ENCODE data around the gene CASP2.
"Not testable (repeated sequence)": the region's sequence is repeated elsewhere in the genome, so short reads cannot be mapped to it uniquely, and the experiment has no call there.

Gene CASP2

DNA sequence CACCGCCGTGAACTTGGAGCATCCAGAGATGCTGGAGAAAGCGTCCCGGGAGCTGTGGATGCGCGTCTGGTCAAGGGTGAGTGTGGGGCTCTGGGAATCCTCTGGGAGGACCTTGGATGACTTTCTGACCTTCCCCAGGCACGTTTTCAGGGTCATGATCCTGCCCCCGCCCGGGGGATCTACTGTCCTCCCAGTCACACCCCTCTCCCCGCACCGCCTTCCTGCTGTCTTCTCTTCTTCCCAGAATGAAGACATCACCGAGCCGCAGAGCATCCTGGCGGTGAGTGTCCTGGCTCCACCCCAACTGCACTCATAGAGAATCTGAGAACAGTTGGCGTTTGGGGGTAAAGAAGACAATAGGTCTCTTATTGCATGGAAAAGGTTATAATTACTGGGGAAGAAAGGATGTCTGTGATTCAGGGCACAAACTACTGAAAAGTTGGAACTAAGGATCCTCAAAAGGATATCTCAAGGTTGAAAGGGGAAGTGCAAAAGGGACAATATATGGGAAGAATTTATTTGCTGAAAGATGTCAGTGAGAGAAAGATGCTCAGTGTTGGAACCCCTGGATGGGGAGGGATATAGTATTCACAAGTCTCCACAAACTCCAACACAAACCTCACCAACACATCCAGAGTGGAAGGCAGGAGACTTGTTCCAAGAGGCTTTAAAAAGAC, 23.0 kb upstream of the CASP2 start:
- DNase-seq (ENCODE audit: low read depth) = no peak

DNA sequence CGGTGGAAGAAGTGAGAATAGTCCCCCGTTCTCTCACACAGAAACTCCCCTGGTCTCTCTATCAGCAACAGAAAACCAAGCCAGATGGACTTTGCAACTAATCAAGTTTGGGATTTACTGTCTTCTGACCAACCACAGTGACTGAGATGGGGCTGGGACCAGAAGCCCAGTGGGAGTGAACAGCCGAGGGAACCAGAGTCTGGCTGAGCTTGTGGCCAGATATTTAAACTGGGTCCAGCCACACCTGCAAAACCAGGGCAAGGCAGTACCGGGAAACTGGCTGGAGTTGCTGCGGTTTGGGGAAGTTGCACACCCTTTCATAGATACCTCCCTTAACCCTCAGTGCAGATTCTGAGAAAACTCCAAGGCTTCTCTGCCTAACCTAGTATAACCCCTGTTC, 18.9 kb upstream of the CASP2 start:
- DNase-seq (ENCODE audit: low read depth) = no peak

DNA sequence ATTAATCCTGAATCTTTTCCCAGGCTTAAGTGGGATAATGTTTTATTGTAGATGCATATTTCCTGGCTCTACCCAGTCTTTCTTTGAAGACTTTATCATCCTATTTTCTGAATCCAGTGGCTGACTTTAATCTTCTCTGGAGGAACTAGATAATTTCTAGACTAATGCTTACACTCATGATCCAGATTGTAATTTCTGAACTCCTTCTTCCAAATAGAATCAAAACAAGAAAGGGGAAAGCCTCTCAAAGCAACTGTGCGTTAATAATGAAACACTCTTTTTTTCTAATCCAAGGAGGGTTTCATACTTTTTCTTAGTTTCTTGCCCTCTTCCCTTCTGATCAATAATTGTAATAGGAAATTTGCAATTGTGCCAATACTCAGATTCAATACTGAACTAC, 16.9 kb upstream of the CASP2 start:
- no peak for DNase-seq (ENCODE audit: low read depth)

DNA sequence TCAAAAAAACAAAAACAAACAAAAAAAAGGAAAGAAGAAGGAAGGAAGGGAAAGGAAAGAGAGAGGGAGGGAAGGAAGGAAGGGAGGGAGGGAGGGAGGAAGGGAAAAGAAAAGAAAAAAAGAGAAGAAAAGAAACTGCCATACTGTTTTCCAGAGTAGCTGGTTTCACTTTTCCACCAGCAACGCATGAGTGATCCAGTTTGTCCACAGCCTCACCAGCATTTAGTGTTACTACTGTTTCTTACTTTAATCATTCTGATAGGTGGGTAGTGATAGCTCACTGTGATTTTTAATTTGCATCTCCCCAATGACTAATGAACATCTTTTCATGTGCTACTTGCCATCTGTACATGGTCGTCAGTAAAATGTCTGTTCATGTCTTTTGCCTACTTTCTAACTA, 15.3 kb upstream of the CASP2 start:
- DNase-seq (ENCODE audit: low read depth) = no peak

DNA sequence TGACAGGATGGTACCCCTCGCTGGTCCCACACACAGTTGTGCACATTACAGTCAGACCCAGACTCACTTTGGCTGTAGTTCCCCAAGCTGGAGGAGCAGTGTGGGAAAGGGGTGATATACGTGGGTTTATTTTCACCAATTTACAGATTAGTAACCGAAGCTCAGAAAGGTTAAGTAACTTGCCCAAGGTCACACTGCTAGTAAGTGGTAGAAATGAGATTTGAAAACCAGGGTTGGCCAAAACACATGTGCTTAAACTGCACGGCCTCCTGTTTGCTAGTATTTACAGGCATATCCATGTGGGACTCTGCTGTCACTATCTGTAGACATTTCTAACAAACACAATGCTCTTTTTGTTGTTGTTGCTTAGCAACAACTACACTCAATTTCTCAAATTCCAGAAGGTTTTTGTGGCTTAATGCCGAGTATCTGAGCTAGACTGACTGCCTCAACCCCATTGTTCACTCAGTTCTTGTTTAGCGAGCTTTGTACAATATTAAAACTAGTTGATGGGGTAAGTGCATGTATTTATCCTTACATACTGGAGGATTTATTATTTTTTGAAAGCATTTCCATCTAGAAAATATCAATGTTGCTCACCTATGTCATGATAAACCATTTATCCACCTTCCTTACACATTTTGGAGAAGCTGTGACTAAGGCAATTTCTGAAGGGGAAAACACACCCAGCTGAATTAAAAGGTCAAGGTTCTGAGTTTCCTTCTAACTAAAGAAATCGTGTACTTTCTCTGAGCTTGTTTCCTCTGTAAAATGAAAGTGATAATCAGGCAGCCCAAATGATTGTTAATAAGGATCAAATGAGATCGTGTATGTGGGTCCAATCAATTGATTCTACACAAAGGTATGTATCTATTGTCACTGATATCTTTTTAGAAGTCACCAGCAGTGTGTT, 8.7 kb upstream of the CASP2 start:
- no peak for DNase-seq (ENCODE audit: low read depth)

DNA sequence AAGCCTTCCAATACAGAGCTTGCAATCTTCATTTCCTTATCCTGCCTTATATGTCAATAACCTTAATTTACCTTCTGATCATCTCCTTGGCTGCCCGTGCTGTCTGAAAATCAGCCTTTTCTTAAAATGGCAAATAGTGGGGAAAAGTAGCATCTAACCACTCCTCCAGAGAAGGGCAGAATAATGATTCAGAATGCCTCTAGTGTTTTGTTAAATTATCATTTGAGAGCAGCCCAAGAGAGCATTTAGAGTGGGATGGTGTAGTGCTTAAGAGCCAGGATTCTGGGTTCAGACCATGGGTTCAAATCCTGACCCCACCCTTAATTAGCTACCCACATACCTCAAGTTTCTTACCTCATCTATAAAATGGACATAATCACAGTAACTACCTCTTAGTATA, 8.0 kb upstream of the CASP2 start:
- no peak for DNase-seq (ENCODE audit: low read depth)

DNA sequence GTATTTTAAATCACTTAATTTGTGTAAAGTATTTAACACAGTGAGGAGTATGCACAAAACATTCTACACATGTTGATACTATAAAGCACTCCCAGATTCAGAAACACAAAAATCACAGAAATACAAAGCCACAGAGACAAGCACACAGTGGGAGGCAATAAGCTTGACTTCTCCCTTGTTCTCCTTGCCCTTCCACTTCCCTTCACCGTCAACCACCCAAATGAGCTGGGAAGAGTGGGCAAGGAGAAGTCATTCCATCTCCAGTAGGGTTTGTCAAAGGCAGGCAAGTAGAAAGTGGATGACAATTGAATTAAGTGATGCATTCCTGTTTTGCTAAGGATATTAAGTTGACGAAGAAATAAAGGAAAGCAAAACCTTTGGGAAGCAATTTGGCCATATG, 7.6 kb upstream of the CASP2 start:
- no peak for DNase-seq (ENCODE audit: low read depth)

DNA sequence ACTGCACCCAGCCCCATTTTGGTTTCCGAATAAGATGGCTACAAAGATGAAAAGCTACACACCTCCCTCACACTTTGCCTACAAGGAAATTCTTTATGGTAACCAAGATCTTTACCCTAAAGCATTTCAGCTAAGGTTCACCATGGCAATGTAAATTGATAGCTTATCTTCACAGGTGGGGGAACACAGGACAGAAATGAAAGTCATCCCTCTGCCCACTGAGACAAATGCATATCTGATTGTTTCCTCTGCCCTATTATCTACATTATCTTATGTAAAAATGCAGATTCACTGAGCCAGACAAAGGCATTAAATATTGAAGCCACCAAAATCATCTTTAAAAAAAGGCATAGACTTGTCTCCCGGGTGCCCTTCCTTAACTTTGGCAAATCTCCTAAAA, 6.6 kb upstream of the CASP2 start:
- DNase-seq (ENCODE audit: low read depth) = no peak

DNA sequence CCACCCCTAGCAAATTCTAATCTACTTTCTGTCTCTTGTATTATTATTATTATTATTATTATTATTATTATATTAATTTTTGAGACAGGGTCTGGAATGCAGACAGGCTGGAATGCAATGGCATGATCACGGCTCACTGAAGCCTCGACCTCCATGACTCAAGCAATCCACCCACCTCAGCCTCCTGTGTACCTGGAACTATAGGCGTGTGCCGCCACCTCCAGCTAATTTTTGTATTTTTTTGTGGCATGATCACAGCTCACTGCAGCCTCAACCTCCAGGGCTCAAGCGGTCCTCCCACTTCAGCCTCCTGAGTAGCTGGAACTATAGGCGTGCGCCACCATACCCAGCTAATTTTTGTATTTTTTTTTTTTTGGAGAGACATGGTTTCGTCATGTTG, 6.0 kb upstream of the CASP2 start:
- DNase-seq (ENCODE audit: low read depth) = no peak

DNA sequence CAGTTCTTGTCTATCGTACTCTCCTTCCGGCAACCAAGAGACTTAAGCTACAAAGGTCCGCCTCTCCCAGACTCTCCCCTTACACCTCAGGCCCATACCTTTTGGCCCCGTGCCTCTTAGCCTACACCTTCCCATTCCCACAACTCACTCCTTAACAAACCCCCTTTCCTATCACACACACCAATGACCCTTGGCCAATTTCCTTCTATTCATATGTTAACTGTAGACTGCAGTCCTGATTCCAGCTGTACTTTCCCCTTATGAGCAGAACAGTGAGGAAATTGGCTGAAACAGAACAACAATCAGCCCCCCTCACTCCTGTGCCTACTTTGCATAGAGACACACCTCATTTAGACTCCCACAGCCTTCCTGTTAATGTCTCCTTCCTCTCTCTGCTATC, 4.8 kb upstream of the CASP2 start:
- DNase-seq (ENCODE audit: low read depth) = no peak

DNA sequence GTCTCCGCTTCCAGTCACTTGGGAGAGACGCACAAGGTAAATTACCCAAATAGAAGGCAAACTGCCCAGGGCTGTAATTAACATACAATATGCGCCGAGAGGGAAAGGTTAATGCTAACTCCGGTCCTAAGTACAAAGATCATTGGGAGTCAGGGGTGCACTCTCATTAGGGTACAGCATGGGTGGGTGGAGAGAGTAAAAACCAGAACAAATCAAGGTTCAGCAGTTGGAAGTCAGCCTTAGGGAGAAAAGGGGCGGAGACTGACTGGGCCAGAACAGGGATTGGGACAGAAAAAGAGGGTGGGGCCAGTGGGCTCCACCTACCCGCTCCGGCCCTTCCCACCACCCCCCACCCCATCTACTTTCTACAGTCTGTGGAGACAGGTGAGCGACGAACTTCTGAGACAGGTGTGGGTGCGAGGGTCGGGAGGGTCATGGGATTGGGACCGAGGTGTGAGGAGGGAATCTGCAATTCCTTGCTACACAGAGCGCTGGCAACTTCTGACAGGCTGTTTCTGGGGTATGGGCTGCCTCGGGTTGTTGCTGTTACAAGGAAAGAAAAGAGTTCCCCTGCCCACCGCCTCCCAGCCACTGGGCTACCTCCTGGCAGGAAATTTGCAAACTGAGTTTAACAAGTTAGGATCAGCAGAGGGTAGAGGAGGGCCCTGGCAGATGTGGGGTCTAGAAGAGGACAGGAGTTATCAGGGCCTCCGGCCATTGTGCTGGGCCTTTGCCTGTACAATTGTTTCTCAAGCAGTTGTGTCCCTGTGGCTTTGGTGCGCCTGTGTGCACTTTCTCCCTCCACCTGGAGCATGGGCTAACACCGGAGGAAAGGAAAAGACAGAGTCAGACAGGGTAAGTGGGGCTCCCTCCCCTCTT, 3.3 kb upstream of the CASP2 start, which contains the start of gene TMEM139:
TSS of gene TMEM139 (plus strand) at position 368 of the 879 bp plus-strand sequence. CDS start 1,000 bp downstream, outside the sequence.
- no peak for DNase-seq (ENCODE audit: low read depth)

DNA sequence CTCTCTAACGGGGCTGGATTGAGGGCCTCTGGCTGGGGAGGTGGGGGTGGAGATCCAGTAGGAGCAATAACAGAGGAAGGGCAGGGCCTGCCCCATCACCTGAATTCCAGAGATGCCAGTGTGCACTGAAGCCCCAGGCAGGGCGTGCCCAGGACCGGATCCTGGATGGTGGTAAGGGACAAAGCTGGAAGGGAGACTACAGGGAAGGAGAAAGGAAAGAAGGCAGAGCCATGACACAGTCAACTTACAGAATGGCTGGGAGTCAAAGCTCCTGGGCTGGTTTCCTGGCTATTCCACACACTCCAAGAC, 2.7 kb upstream of the CASP2 start:
- DNase-seq (ENCODE audit: low read depth) = no peak

DNA sequence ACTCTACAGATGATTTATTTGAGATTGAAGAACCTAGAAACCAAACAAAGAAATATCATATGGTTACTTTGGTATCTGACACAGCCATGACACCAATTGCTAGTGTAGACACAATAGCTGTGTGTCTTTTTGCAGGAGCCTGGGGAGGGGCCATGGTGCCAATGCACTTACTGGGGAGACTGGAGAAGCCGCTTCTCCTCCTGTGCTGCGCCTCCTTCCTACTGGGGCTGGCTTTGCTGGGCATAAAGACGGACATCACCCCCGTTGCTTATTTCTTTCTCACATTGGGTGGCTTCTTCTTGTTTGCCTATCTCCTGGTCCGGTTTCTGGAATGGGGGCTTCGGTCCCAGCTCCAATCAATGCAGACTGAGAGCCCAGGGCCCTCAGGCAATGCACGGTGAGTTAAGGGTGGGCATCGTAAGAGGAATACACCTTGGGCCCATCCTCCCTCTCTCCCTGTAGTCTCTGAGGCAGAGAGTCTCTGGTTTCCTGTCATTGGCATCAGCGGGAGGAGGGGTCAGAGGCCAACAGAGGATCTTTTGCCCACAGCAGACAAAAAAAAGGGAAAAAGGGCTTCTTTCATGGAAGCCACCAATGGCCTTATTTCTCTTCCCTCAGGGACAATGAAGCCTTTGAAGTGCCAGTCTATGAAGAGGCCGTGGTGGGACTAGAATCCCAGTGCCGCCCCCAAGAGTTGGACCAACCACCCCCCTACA, 2.2 kb upstream of the CASP2 start:
- no peak for DNase-seq (ENCODE audit: low read depth)

DNA sequence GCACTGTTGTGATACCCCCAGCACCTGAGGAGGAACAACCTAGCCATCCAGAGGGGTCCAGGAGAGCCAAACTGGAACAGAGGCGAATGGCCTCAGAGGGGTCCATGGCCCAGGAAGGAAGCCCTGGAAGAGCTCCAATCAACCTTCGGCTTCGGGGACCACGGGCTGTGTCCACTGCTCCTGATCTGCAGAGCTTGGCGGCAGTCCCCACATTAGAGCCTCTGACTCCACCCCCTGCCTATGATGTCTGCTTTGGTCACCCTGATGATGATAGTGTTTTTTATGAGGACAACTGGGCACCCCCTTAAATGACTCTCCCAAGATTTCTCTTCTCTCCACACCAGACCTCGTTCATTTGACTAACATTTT, 1.6 kb upstream of the CASP2 start:
- DNase-seq (ENCODE audit: low read depth) = no peak

DNA sequence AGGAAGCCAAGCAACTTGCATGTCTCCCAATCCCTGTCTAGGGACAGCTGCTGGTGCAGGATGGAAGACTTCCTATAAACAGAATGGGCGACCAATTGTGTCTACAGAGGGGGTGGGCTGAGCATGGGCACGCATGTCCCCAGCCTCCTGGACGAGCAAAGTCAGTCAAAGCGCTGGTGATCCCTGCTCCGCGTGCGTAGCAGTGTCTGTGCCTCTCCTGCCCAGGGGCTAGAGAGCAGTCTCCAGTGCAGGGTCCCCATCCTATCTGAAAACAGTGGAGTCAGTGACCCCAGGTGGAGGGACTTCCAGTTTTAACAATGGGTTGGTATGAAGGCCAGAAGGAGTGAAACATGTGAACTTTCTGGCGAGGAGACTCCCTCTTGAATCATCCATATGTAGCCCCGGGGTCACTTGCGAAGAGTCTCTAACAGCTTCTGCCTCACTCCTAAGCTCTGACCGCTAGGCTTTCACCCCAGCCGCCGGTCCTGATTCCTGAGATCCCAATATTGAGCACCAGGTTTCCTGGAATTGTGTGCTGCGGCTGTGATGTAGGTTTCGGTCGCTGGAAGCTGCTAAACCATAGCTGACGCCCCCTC, 714 bp upstream of the CASP2 start:
- no peak for DNase-seq (ENCODE audit: low read depth)

DNA sequence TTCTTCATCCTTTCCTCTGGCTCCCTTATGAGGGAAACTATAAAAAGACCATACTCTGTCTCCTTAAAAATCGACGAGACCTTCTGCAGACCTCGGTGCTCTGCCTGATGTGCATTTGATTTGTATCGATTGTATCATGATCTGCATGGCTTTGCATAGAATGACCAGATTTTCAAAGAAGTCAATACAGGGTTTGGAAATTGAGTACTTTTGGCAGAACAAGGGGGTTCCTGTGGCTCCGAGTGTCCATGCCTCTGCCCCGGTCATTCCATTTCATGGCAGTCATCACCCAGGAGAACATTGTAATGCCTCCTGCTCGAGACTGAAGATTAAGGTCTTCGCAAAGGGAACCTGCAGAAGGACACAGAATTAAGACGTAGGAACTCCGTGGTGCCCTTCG, 685 bp downstream of the CASP2 start:
- DNase-seq (ENCODE audit: low read depth) = no peak

DNA sequence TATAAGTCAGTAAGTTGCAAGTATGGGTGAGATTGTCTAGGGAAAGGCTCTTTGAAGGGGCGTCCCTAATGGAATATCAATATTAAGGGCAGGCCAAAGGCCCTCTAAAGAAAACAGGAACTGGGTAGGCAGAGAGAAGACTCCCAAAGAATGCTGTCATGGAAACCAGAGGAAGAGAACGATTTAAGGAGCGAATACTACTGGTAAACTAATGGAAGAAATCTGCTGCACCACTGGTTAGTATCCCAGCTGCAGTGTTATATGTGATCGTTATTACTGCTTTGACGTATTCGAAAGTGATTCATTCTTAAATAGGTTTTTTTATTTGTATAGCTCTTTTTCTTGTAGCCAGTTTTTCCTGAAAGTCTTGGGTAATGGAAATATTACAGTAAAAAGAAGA, 1.3 kb downstream of the CASP2 start:
- DNase-seq (ENCODE audit: low read depth) = no peak

DNA sequence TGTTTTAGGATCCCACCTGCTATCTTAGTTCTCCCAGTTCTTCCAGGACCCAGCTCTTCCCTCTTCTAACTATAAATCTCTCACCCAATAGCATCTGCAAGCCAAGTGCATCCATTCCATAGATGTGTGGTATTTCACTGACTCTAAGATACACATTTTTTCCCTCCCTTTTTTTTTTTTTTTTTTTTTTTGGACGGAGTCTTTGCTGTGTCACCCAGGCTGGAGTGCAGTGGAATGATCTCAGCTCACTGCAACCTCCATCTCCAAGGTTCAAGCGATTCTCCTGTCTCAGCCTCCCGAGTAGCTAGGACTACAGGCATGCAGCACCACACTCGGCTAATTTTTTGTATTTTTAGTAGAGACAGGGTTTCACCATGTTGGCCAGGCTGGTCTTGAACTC, 1.7 kb downstream of the CASP2 start:
- DNase-seq (ENCODE audit: low read depth) = not testable (repeated sequence)

DNA sequence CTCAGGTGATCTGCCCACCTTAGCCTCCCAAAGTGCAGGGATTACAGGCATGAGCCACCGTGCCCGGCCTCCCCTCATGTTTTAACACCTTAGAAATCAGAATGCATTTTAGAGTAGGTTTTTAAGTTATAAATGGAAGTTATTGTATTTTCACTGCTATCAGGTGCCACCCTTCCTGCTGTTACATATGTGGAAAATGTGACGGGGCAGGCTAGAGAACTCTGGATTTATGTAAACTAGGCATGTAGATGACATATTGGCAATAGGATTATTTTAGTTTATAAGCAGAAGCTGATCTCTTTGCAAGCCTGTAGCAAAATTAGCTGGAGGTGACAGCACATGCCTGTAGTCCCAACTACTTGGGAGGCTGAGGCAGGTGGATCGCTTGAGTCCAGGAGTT, 2.1 kb downstream of the CASP2 start:
- no peak for DNase-seq (ENCODE audit: low read depth)

DNA sequence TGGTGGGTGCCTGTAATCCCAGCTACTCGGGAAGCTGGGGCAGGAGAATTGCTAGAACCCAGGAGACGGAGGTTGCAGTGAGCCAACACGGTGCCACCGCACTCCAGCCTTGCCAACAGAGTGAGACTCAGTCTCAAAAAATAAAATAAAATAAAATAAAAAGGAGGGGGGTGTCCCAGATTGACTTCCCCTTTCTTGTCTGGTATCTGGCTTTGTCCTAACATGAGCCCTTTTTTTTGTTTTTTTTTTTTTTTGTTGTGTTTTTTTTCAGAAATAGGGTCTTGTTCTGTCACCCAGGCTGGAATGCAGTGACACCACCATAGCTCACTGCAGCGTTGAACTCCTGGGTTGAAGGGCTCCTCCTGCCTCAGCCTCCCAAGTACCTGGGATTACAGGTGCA, 4.7 kb downstream of the CASP2 start:
- DNase-seq (ENCODE audit: low read depth) = no peak

DNA sequence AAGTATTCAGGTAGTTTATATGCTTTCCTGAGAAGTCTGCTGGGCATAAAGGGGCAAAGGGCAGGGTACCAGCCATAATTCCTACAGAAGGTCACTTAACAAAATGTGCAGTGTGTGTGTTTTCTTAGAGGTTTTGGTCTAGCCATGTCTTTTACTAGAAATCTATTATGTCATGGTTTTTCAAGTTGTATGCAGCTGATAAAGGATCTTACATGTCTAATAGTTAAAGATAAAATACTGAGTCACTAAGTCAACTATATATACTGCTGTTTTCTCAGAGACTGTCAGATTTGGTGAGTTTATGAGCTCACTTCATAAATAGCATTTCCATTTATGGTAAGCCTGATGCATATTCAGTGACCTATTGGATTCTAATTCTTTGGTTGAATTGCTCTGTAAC, 7.7 kb downstream of the CASP2 start:
- no peak for DNase-seq (ENCODE audit: low read depth)

DNA sequence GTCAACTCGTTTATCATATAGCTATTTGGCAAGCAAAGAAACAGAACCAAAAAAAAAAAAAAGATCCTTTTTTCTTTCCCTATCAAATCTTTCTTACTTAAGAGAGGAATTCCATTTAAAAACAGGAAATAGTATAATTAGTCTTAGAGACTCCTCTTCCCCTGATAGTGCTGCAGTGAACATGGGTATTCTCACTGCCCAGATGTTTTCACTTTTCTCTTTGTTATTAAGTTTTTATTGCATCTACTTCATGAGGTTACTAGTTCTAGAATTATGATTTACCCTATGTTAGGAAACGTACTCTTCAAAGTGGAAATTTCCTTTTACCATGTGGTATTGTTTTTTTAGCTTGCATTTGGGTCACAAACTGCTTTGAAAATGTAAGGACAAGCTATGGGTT, 8.5 kb downstream of the CASP2 start:
- DNase-seq (ENCODE audit: low read depth) = no peak
